ENCODE data around the gene COL12A1.

DNA sequence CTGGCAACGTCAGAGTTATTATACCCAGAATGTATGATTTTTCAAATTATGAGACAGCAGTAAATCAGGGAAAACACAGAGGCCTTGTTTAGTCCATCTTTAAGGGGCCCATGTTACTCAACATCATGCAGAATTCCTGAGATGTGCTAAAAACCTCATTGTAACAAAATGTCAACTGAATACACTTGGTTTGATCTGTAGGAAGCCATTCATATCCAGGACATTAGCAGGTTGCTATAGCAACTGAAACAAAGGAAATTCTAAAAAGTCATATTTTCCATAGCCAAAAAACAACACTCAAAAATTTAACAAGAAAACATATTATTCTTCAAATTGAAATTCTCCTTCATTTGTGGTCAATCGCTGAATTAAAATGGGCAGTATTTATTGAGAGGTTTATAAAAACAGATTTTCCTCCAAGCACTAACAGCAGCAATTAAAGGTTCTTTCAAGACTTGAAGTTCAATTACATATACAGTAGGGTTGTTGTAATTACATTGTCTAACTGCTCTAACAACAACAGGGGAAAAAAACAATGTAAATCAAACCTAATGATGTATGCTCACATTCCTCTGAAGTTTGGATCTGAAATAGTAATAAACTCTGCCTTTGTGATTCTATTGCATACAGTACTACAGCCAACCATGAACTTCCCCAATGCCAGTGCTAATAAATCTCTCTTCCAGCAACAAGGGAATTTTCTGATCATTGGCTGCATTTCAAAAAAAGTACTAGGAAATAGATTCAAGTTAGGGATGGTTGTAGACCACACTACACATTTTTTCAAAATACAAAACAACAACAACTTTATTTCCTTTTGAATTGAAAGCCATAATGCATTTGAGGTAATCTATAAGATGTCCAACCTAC is 34.9 kb downstream of the COL12A1 start:
- TF ChIP-seq, protein P1, sequence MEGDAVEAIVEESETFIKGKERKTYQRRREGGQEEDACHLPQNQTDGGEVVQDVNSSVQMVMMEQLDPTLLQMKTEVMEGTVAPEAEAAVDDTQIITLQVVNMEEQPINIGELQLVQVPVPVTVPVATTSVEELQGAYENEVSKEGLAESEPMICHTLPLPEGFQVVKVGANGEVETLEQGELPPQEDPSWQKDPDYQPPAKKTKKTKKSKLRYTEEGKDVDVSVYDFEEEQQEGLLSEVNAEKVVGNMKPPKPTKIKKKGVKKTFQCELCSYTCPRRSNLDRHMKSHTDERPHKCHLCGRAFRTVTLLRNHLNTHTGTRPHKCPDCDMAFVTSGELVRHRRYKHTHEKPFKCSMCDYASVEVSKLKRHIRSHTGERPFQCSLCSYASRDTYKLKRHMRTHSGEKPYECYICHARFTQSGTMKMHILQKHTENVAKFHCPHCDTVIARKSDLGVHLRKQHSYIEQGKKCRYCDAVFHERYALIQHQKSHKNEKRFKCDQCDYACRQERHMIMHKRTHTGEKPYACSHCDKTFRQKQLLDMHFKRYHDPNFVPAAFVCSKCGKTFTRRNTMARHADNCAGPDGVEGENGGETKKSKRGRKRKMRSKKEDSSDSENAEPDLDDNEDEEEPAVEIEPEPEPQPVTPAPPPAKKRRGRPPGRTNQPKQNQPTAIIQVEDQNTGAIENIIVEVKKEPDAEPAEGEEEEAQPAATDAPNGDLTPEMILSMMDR (IDR thresholded peaks at IDR 0.05), result no peak
- TF ChIP-seq POLR2A (IDR thresholded peaks at IDR 0.05) (no peak), EP300 (IDR thresholded peaks at IDR 0.05) (no peak)
